GM12801 (cell line): ENCODE measurements around the gene AMHR2.

Experiments
- TF ChIP-seq, protein P1 (sequence below): IDR thresholded peaks from one replicate; pipeline ENCODE4 v1.5.1; 2011; ENCODE audit warnings: control low read depth; ENCODE audit not compliant: insufficient read length; ENCODE audit errors: extremely low read depth

The AMHR2 gene

DNA sequence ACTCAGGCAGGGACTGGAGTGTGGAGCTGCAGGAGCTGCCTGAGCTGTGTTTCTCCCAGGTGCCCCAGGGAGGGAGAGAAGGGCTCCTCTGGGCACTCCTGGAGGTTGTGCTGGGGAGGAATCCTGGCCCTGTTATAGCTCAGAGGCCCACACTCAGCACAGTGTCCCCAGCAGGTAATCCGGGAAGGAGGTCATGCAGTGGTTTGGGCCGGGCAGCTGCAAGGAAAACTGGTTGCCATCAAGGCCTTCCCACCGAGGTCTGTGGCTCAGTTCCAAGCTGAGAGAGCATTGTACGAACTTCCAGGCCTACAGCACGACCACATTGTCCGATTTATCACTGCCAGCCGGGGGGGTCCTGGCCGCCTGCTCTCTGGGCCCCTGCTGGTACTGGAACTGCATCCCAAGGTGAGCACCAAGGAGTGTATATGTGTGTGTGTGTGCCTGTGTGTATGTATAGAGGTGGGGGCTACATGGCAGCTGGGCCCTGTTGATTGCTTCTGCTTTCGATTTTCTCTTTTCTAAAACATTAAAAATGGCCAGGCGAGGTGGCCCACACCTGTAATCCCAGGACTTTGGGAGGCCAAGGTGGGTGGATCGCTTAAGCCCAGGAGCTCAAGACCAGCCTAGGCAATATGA is 2.0 kb downstream of the AMHR2 start:
- TF ChIP-seq, protein P1, sequence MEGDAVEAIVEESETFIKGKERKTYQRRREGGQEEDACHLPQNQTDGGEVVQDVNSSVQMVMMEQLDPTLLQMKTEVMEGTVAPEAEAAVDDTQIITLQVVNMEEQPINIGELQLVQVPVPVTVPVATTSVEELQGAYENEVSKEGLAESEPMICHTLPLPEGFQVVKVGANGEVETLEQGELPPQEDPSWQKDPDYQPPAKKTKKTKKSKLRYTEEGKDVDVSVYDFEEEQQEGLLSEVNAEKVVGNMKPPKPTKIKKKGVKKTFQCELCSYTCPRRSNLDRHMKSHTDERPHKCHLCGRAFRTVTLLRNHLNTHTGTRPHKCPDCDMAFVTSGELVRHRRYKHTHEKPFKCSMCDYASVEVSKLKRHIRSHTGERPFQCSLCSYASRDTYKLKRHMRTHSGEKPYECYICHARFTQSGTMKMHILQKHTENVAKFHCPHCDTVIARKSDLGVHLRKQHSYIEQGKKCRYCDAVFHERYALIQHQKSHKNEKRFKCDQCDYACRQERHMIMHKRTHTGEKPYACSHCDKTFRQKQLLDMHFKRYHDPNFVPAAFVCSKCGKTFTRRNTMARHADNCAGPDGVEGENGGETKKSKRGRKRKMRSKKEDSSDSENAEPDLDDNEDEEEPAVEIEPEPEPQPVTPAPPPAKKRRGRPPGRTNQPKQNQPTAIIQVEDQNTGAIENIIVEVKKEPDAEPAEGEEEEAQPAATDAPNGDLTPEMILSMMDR = no peak

DNA sequence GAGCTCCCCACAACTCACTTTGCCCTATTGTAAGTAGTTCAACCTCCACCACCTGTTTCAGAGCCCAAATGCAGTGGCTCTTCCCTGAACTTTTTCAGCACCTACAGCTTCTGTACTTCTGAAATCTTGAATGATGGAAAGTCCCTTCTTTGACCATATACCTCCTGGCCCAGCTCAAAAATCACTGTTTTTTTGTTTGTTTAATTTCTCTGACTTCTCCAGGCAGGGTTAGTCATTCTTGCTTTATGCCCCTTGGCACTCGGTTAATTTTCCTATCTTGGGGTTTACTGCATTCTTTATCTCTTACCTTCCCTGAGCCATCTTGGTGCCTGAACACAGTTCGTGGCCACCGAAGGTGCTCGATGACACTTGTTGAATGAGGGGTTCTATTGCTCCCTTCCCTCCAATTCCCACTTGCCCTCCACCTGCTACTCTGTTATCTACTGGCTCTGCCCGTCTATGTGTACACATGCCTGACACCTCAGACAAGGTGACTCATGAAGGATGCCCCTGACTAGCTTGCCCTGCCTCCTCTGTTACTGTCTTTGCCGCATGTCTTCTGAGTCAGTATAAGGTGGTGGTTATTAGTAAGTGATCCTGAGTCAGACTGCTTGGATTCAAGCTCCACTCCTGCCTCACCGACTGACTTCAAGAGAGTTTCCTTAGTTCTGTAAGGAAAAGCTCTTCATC is 4.4 kb downstream of the AMHR2 start:
- TF ChIP-seq, protein P1 = no peak

DNA sequence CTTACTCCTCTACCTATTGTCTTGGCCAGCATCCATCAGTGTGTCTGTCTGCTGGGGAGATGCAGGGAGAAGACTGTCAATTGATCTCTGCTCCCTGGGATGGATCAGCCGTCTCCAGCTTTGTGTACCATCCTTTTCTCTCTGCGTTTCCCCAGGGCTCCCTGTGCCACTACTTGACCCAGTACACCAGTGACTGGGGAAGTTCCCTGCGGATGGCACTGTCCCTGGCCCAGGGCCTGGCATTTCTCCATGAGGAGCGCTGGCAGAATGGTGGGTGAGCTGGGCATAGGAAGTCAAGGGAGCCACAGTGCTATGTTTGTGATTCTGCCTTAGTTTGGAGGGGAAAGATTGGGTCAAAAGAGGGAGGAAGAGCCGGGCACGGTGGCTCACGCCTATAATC is 5.1 kb downstream of the AMHR2 start:
- TF ChIP-seq, protein P1 = no peak

DNA sequence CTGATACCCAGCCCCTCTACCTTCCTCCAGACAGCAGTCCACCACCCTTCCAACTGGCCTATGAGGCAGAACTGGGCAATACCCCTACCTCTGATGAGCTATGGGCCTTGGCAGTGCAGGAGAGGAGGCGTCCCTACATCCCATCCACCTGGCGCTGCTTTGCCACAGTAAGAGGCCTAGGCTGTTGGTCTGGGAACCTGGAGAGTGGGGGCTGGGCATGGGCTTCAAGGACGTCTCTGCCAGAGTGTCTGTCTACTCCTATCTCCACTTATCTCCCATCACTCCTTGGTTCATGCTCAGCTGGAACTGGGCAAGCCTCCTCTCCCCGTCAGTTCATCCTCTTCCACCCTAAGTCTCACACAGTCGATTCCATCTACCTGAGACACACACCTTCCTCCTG is 6.5 kb downstream of the AMHR2 start:
- TF ChIP-seq, protein P1 = no peak

DNA sequence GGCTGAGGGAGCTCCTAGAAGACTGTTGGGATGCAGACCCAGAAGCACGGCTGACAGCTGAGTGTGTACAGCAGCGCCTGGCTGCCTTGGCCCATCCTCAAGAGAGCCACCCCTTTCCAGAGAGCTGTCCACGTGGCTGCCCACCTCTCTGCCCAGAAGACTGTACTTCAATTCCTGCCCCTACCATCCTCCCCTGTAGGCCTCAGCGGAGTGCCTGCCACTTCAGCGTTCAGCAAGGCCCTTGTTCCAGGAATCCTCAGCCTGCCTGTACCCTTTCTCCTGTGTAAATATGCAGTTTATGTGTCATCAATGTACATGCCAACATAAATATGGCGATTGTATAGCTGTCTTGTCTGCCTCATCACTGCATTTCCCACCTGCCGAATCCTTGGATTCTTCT is 7.5 kb downstream of the AMHR2 start:
- TF ChIP-seq, protein P1 = no peak

DNA sequence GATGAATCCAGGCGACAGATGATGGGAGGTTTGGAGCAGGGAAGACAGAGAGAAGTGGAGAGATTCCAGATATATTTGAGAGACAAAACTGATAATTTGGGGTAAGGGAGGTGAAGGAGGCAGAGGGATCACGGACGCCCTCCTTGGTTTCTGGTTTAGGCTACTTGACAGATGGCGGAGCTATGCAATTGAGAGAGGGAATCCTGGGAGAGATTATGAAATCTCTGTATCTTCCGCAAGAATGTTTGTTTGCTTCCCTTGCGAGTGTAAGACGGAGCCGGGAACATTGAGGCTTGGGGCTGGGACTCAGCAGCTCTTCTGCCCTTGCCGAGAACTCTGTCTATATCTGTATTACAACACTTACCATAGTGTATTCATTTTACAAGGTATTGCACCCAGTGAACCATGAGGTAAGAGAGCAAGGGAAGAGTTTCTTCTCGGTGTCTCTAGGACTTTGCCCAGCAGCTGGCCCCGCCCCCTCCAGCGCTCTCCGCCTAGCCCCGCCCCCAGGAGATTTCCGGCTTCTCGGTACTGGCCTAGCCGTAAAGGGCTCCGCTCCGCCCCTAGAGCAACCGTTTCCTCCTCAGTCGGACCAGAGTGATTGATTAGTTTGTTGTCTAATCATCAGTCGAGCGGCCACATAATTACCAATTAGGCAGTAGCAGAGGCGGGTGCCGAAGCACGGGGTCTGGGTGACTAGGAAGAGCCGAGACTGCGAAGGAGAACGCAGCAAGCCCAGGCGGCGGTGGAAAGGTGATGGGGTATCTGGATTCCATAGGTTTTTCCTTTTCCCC is 17.6 kb downstream of the AMHR2 start, which contains the start of gene PRR13:
Gene PRR13, plus strand, starts transcription at position 695 of the 794 bp plus-strand sequence. CDS start 981 bp downstream, outside the sequence.
- TF ChIP-seq, protein P1 = no peak

DNA sequence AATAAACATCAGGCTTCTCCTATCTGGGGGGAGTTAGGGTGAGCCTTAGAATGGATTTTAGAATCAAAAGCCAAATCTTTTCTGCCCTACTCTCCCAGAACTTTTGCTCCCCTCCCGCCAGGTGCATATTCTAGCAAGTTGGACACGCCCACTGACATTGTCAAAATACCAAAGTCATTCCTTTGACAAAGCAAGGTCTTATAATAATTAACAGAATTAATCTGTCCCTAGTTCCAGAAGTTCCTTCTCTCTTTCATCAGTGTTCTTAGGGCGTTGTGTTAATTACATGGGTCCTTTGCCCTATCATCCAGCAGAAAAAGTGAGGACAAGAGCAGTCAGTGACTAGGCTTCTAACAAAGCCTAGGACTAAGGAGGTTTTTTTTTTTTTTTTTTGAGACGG is 20.3 kb downstream of the AMHR2 start:
- TF ChIP-seq, protein P1 = no peak
